Chondrocyte (in vitro differentiated cells): Measurements from ENCODE around the gene MYO16. TPM values are rescaled to one million over a fixed set of nuclear protein-coding genes. Genes with fewer than 3 reads are reported as not detected.

ENCODE experiments used
- DNase-seq: peaks from one replicate; pipeline ENCODE4 v3.0.0; 2021; ENCODE audit warnings: mixed read lengths, low spot score
- H3K27ac Mint-ChIP-seq: one replicate; pipeline ENCODE4 v1.8.0; 2021; ENCODE audit warnings: mild to moderate bottlenecking, moderate library complexity, mixed read lengths; ENCODE audit not compliant: unreplicated experiment
- H3K27me3 Mint-ChIP-seq: 2 replicates; pipeline ENCODE4 v1.8.0; 2021; ENCODE audit warnings: low read depth, mixed read lengths
- H3K36me3 Mint-ChIP-seq: 2 replicates; pipeline ENCODE4 v1.8.0; 2021; ENCODE audit warnings: low read depth, mixed read lengths
- H3K4me1 Mint-ChIP-seq: 2 replicates; pipeline ENCODE4 v1.8.0; 2021; ENCODE audit warnings: low read depth, mild to moderate bottlenecking, mixed read lengths
- H3K4me3 Mint-ChIP-seq: one replicate; pipeline ENCODE4 v1.8.0; 2021; ENCODE audit warnings: mild to moderate bottlenecking, moderate library complexity, mixed read lengths; ENCODE audit not compliant: unreplicated experiment
- H3K9me3 Mint-ChIP-seq: 2 replicates; pipeline ENCODE4 v1.8.0; 2021; ENCODE audit warnings: low read depth, mixed read lengths
- total RNA-seq: library from RNA; stranded (reverse); gene quantifications from 3 replicates; pipeline ENCODE4 v1.2.1, GENCODE V29; 2021
- TF ChIP-seq, protein P1 (sequence below): fragments of 200-600 bp; sonication (generic); IDR thresholded peaks from 2 replicates; pipeline ENCODE4 v1.5.0; 2021; ENCODE audit warnings: antibody characterized with exemption, mild to moderate bottlenecking, moderate library complexity

MYO16 gene
- total RNA-seq, 1 donor from 2014 or later: 0.12 TPM

DNA sequence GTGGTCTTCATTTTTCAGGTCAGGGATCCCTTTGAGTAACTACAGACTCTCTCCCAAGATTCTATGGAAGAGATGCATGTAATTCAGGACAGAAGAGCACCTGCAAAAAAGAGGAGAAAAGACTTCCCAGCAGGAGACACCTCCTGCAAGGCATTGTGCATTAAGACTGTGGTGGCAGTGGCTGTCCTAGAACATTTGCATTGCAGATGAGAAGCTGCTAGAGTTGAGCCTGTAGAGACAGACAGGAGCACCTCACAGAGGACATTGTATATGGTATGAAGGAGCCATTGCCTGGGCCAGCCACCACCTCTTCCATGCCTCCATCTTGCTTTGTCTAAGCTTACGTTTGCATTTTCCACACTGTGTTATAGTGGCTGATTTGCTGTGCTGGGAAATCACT is 11.2 kb upstream of the MYO16 start:
- no peaks in the 10 kb centered on the region for H3K9me3 Mint-ChIP-seq
- TF ChIP-seq, protein P1, sequence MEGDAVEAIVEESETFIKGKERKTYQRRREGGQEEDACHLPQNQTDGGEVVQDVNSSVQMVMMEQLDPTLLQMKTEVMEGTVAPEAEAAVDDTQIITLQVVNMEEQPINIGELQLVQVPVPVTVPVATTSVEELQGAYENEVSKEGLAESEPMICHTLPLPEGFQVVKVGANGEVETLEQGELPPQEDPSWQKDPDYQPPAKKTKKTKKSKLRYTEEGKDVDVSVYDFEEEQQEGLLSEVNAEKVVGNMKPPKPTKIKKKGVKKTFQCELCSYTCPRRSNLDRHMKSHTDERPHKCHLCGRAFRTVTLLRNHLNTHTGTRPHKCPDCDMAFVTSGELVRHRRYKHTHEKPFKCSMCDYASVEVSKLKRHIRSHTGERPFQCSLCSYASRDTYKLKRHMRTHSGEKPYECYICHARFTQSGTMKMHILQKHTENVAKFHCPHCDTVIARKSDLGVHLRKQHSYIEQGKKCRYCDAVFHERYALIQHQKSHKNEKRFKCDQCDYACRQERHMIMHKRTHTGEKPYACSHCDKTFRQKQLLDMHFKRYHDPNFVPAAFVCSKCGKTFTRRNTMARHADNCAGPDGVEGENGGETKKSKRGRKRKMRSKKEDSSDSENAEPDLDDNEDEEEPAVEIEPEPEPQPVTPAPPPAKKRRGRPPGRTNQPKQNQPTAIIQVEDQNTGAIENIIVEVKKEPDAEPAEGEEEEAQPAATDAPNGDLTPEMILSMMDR: no peak
- no peak for DNase-seq
- H3K4me1 Mint-ChIP-seq: no peaks in the 10 kb centered on the region
- H3K27me3 Mint-ChIP-seq: peaks cover 41% of the 10 kb centered on the region
- no peak overlapping the region for H3K27ac Mint-ChIP-seq
- no peak overlapping the region for H3K4me3 Mint-ChIP-seq
- no peaks in the 10 kb centered on the region for H3K36me3 Mint-ChIP-seq

DNA sequence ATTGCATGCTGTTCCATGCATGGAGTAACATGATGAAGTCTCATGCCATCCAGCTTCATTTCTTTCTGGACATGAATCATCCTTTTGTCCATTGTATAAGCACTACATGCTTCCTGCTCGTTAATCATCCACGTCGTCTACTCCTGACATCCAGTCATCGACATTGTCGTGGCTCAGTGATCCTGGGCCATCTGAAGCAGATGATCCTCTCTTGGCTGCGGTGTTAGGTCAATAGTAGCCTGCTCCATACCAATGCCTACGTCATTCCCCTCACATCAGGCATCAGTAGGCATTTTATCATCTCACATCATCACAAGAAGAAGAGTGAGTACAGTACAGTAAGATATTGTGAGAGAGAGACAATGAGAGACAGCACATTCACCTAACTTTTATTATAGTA is 7.9 kb upstream of the MYO16 start:
- Mint-ChIP-seq H3K27me3 (peaks cover 28% of the 10 kb centered on the region), H3K36me3 (no peaks in the 10 kb centered on the region), H3K4me1 (no peaks in the 10 kb centered on the region), H3K4me3 (no peak overlapping the region), H3K9me3 (peaks cover 6% of the 10 kb centered on the region), H3K27ac (no peak overlapping the region)
- no peak for DNase-seq
- TF ChIP-seq, protein P1: no peak

DNA sequence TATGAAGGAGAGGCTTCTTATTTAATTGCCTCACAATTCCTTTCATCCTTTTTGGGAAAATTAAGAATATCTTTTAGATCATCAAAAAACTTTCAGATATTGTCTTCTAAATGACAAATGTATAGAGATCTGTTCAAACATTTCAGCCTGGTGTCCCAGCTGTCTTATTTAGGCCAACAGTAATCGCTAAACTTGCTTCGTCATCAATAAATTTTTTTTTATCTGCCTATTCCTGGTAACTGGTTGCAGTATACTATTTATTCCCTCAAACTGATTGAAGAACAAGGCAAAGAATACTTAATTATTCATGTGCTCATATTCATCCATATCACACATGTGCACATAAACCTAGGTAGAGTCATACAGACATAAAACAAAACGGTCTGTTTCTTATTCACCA is 5.3 kb upstream of the MYO16 start:
- no peak overlapping the region for H3K27ac Mint-ChIP-seq
- no peak for DNase-seq
- no peaks in the 10 kb centered on the region for H3K4me1 Mint-ChIP-seq
- TF ChIP-seq, protein P1: no peak
- no peak overlapping the region for H3K4me3 Mint-ChIP-seq
- no peaks in the 10 kb centered on the region for H3K36me3 Mint-ChIP-seq
- H3K27me3 Mint-ChIP-seq: peaks cover 30% of the 10 kb centered on the region
- peaks cover 6% of the 10 kb centered on the region for H3K9me3 Mint-ChIP-seq

DNA sequence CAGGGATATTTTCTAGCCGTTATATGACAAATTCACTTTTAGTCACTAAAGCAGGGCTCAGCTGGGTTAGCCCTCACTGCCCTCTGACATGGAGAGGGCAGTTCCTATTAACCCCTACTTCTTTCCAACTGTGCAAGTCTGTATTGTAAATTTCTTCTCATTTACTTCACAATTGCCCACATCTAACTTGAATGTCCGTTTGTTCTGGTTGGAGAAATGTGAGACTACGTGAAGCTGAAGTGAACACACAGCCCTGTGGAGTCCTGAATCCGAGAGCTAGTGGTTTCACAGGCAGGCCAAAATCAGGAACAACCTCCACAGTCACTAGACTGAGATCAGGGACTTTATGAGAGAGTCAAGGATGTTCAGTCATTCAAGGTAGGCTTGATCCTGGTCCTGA is 4.4 kb upstream of the MYO16 start:
- Mint-ChIP-seq H3K36me3 (no peaks in the 10 kb centered on the region), H3K9me3 (peaks cover 6% of the 10 kb centered on the region), H3K27me3 (peaks cover 36% of the 10 kb centered on the region), H3K27ac (no peak overlapping the region), H3K4me3 (no peak overlapping the region), H3K4me1 (no peaks in the 10 kb centered on the region)
- no peak for DNase-seq
- TF ChIP-seq, protein P1: no peak

DNA sequence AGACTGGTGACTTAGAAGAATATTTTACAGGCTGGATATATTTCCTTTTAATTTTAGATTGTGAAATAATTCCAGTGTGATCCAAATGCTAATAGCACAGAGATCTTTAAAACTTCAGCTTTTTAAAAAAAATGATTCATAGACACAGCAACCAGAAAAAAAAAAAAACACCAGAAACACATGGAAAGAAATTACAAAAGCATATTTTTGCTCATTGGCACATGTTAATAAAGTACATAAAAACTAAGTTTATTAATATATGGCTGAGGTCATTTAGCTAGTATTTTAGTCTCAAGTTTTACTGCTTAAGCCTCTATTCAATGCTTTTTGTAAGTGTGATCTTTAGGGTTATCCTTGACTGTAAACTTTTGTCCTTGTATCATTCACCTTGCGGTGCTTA is 577 bp downstream of the MYO16 start:
- TF ChIP-seq, protein P1: no peak
- no peaks in the 10 kb centered on the region for H3K4me1 Mint-ChIP-seq
- no peaks in the 10 kb centered on the region for H3K36me3 Mint-ChIP-seq
- peaks cover 44% of the 10 kb centered on the region for H3K27me3 Mint-ChIP-seq
- DNase-seq: no peak
- H3K27ac Mint-ChIP-seq: no peak overlapping the region
- H3K4me3 Mint-ChIP-seq: no peak overlapping the region
- H3K9me3 Mint-ChIP-seq: peaks cover 4% of the 10 kb centered on the region
